ENCODE results near the gene HOXA6. TPM values are rescaled to one million over a fixed set of nuclear protein-coding genes. Genes with fewer than 3 reads are reported as not detected.

Gene HOXA6
- total and polyA plus RNA-seq, 2 donors (not counting 3 experiments of a cell fraction or from before 2014, with no cell fraction given) = 10.0 to 20.7 TPM

- POLR2A ChIA-PET = interaction anchor here (0.8 kb wide), 1 partner anchor 65 kb away, joined by 3 read pairs; no protein-coding TSS in a partner anchor
- no peaks in the 10 kb centered on the region for H3K9me3 ChIP-seq (replicated peaks; ENCODE audit: control insufficient read depth, insufficient read depth, low read length)
- dilution Hi-C loops (cut with MboI; ENCODE audit: extremely low pct_ligation_motif_present, low sequenced_read_pairs) = no loop called here
- no TSS peak for BruUV-seq (replicated peaks)
- CTCF ChIA-PET = interaction anchor here (0.9 to 6.0 kb wide), 8 partner anchors 10 to 911 kb away, joined by 3 to 49 read pairs (median 5); partner anchors contain the start of gene HOXA10
- H3K9me1 ChIP-seq (replicated peaks; ENCODE audit: control insufficient read depth, extremely low read depth, insufficient read depth, low read length) = no peaks in the 10 kb centered on the region
- peak overlapping the region; percentile 90 for H3K27ac ChIP-seq (ENCODE audit: insufficient read depth, low read depth, low read length)
- H3K4me1 ChIP-seq (ENCODE audit: control insufficient read depth, extremely low read depth, insufficient read depth, low read length) = peaks cover 58% of the 10 kb centered on the region
- H3K36me3 ChIP-seq (ENCODE audit: control insufficient read depth in 2 of 2, extremely low read depth in 1 of 2, insufficient read depth in 2 of 2, low read length in 2 of 2) = no peaks in the 10 kb centered on the region
- peak overlapping the region; percentile 82 to 91 (median 84) for H3K4me3 ChIP-seq (replicated peaks in 1 of 3; ENCODE audit: insufficient read depth in 1 of 3, low read depth in 1 of 3, low read length in 3 of 3)
- FAIRE-seq (peak; percentile 49), DNase-seq (ENCODE audit: low read depth, low spot score) (peak; percentile 50)
- H3K27me3 ChIP-seq (ENCODE audit: control insufficient read depth in 2 of 2, insufficient read depth in 2 of 2, low read length in 2 of 2) = no peaks in the 10 kb centered on the region
- H3K4me2 ChIP-seq (ENCODE audit: insufficient read depth, low read length) = peak overlapping the region; percentile 82
- peak overlapping the region; percentile 88 for H3K9ac ChIP-seq (replicated peaks; ENCODE audit: extremely low read depth, insufficient read depth, low read length)
- no peaks in the 10 kb centered on the region for H4K20me1 ChIP-seq (replicated peaks; ENCODE audit: control insufficient read depth, extremely low read depth, insufficient read depth, low read length)
- intact Hi-C loops (cut with micrococcal nuclease) = no loop called here
- peaks cover 87% of the 10 kb centered on the region for H3K79me2 ChIP-seq (ENCODE audit: control insufficient read depth, insufficient read depth, low read length)
- H2AFZ ChIP-seq (ENCODE audit: low read depth, low read length) = peak overlapping the region; percentile 3
- TF ChIP-seq, protein P1, sequence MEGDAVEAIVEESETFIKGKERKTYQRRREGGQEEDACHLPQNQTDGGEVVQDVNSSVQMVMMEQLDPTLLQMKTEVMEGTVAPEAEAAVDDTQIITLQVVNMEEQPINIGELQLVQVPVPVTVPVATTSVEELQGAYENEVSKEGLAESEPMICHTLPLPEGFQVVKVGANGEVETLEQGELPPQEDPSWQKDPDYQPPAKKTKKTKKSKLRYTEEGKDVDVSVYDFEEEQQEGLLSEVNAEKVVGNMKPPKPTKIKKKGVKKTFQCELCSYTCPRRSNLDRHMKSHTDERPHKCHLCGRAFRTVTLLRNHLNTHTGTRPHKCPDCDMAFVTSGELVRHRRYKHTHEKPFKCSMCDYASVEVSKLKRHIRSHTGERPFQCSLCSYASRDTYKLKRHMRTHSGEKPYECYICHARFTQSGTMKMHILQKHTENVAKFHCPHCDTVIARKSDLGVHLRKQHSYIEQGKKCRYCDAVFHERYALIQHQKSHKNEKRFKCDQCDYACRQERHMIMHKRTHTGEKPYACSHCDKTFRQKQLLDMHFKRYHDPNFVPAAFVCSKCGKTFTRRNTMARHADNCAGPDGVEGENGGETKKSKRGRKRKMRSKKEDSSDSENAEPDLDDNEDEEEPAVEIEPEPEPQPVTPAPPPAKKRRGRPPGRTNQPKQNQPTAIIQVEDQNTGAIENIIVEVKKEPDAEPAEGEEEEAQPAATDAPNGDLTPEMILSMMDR (IDR thresholded peaks at IDR 0.05; ENCODE audit: extremely low read depth in 1 of 2, insufficient read depth in 1 of 2, low read depth in 1 of 2, low read length in 2 of 2) = no peak
- no peak for TF ChIP-seq FOS (IDR thresholded peaks at IDR 0.05; ENCODE audit: borderline replicate concordance, insufficient read depth, low read length)
- no peak for TF ChIP-seq EZH2 (IDR thresholded peaks at IDR 0.05; ENCODE audit: borderline replicate concordance, low read depth, low read length, severe bottlenecking)
- no peak for TF ChIP-seq GATA2 (IDR thresholded peaks at IDR 0.05; ENCODE audit: insufficient read depth, insufficient read length, low read depth, low read length)
- no peak for TF ChIP-seq POLR2A (IDR thresholded peaks at IDR 0.05; ENCODE audit: low read depth, low read length)
- no peak for TF ChIP-seq JUN (IDR thresholded peaks at IDR 0.05; ENCODE audit: borderline replicate concordance, insufficient read depth, insufficient read length, low read depth)
- TF ChIP-seq POLR2AphosphoS5 (IDR thresholded peaks at IDR 0.05; ENCODE audit: insufficient read depth, low read depth, low read length) = no peak
- TF ChIP-seq MYC (IDR thresholded peaks at IDR 0.05; ENCODE audit: low read depth, low read length) = no peak
- TF ChIP-seq, protein P2, sequence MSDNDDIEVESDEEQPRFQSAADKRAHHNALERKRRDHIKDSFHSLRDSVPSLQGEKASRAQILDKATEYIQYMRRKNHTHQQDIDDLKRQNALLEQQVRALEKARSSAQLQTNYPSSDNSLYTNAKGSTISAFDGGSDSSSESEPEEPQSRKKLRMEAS (IDR thresholded peaks at IDR 0.05; ENCODE audit: insufficient read depth, insufficient read length) = no peak
These were observed 35.5 kb upstream of the HOXA6 start for GRCh38 chr7:27182861-27183681.

All from endothelial cell of umbilical vein (primary cell).